OCI-LY3 (cell line): ENCODE data around the gene IPO9.

Experiments used
- EZH2phosphoT487 ChIP-seq: fragments of 200-600 bp; shearing (Covaris generic); IDR thresholded peaks from 2 replicates; pipeline ENCODE4 v1.6.1; 2018; ENCODE audit warnings: antibody characterized with exemption, mixed run types, low read depth
- TF ChIP-seq, protein P1 (sequence below): fragments of 200-600, 300-600 bp; sonication (generic); IDR thresholded peaks from 2 replicates; pipeline ENCODE4 v1.5.1; 2014; ENCODE audit warnings: antibody characterized with exemption, low read length, low read depth

DNA sequence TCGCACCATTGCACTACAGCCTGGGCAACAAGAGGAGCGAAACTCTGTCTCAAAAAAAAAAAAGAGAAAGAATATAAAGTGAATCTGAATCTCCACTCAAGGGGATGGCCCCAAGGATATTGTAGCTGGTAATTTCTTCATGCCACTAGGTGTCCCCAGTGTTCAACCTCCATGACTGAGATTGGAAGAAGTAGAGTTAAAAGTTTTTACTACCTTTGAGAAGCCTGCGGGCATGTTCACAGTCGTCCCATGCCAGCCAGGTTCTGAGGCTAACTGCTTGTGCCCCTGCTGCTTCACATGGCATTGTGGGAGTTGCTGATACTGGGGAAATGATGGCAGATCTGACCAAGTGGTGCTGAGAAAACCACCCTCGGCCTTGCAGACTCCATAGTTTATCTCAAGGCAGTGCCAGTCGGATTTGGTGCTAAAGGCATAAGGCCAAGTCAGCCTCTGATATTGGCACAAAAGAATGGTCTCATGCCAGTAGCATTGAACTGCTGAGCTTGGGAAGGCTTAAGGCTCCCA lies 49.0 kb downstream of the IPO9 start:
- TF ChIP-seq, protein P1, sequence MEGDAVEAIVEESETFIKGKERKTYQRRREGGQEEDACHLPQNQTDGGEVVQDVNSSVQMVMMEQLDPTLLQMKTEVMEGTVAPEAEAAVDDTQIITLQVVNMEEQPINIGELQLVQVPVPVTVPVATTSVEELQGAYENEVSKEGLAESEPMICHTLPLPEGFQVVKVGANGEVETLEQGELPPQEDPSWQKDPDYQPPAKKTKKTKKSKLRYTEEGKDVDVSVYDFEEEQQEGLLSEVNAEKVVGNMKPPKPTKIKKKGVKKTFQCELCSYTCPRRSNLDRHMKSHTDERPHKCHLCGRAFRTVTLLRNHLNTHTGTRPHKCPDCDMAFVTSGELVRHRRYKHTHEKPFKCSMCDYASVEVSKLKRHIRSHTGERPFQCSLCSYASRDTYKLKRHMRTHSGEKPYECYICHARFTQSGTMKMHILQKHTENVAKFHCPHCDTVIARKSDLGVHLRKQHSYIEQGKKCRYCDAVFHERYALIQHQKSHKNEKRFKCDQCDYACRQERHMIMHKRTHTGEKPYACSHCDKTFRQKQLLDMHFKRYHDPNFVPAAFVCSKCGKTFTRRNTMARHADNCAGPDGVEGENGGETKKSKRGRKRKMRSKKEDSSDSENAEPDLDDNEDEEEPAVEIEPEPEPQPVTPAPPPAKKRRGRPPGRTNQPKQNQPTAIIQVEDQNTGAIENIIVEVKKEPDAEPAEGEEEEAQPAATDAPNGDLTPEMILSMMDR: peak; percentile 64
- no peak for TF ChIP-seq EZH2phosphoT487
